MM.1S (cell line): ENCODE measurements around the gene OR8J1.

ENCODE experiments used
- DNase-seq: peaks from one replicate; pipeline ENCODE4 v3.0.0-alpha.2; 2015
- H2AFZ ChIP-seq: fragments of 300-600 bp; sonication (generic); 2 replicates; pipeline ENCODE4 v1.6.0; 2016; ENCODE audit warnings: antibody characterized with exemption, low read length
- H3F3A ChIP-seq: fragments of 300-600 bp; sonication (generic); 2 replicates; pipeline ENCODE4 v1.6.1; 2016; ENCODE audit warnings: mild to moderate bottlenecking, antibody characterized with exemption, low read length, moderate library complexity, mixed read lengths; ENCODE audit not compliant: insufficient read depth
- H3K27ac ChIP-seq: fragments of 300-600 bp; sonication (generic); 2 replicates; pipeline ENCODE4 v1.5.1; 2016; ENCODE audit warnings: mild to moderate bottlenecking, low read length
- H3K27me3 ChIP-seq: fragments of 300-600 bp; sonication (generic); replicated peaks from 2 replicates; pipeline ENCODE4 v1.6.0; 2016; ENCODE audit warnings: low read length; ENCODE audit not compliant: insufficient read depth
- H3K36me3 ChIP-seq: fragments of 300-600 bp; sonication (generic); replicated peaks from 2 replicates; pipeline ENCODE4 v1.6.1; 2016; ENCODE audit warnings: mild to moderate bottlenecking, low read length, mixed read lengths; ENCODE audit not compliant: insufficient read depth
- H3K4me1 ChIP-seq: fragments of 300-600 bp; sonication (generic); 2 replicates; pipeline ENCODE4 v1.6.1; 2016; ENCODE audit warnings: low read length, mixed read lengths
- H3K4me2 ChIP-seq: fragments of 300-600 bp; sonication (generic); 2 replicates; pipeline ENCODE4 v1.6.0; 2016; ENCODE audit warnings: low read depth, low read length
- H3K4me3 ChIP-seq: fragments of 300-600 bp; sonication (generic); 2 replicates; pipeline ENCODE4 v1.5.1; 2016; ENCODE audit warnings: low read length, mixed read lengths
- H3K79me2 ChIP-seq: fragments of 300-600 bp; sonication (generic); 2 replicates; pipeline ENCODE4 v1.6.1; 2016; ENCODE audit warnings: mixed run types, low read length, mixed read lengths
- H3K9ac ChIP-seq: fragments of 300-600 bp; sonication (generic); 2 replicates; pipeline ENCODE4 v1.6.1; 2016; ENCODE audit warnings: low read length, mixed read lengths
- H3K9me2 ChIP-seq: fragments of 300-600 bp; sonication (generic); replicated peaks from 2 replicates; pipeline ENCODE4 v1.6.1; 2016; ENCODE audit warnings: mild to moderate bottlenecking, low read length, mixed read lengths; ENCODE audit not compliant: insufficient read depth
- H3K9me3 ChIP-seq: fragments of 300-600 bp; sonication (generic); replicated peaks from 2 replicates; pipeline ENCODE4 v1.6.1; 2016; ENCODE audit warnings: mild to moderate bottlenecking, low read length, mixed read lengths; ENCODE audit not compliant: insufficient read depth
- H4K20me1 ChIP-seq: fragments of 300-600 bp; sonication (generic); 2 replicates; pipeline ENCODE4 v1.6.1; 2016; ENCODE audit warnings: mild to moderate bottlenecking, low read length, moderate library complexity, mixed read lengths; ENCODE audit not compliant: insufficient read depth
- EZH2 ChIP-seq: fragments of 300-600 bp; sonication (generic); optimal IDR thresholded peaks from 2 replicates; pipeline ENCODE3; 2017; ENCODE audit warnings: low read depth, mild to moderate bottlenecking, antibody characterized with exemption, low read length, mixed read lengths
- EZH2phosphoT487 ChIP-seq: fragments of 300-600 bp; sonication (generic); IDR thresholded peaks from 2 replicates; pipeline ENCODE4 v1.6.1; 2018; ENCODE audit warnings: antibody characterized with exemption, low read length
- TF ChIP-seq, protein P1 (sequence below): fragments of 300-600 bp; sonication (generic); IDR thresholded peaks from 2 replicates; pipeline ENCODE4 v1.5.1; 2016; ENCODE audit warnings: antibody characterized with exemption, low read length, mixed read lengths

The OR8J1 gene

DNA sequence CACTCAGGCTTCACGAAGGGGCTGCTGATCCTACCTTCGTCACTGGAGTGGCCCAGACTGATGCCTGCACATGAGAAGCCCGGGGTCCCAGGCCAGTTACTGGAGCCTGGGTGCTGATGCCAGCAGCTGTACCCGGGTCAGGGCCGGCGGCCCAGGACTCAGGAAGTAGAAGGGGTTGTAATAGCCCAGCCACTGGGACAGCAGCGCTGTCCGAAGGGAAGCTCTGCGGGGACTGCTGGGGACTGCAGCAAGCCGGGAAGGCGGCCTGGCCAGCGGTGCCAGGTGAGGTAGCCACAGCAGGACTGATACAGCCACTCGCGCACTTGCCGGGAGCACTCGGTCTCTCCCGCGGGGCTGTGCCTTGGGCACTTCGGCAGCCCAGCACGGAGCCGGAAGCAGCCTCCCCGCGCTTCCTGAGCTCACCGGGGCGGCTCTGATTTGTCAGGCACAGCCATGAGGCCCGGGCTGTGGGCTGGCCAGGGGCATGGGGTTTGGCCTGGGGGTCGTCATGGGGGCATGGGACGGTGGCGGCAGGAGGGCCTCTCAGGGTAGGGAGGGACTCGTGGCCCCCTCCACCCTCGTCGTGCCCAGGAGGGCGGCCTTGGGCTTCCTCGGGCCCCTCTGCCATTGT, 22.1 kb upstream of the OR8J1 start:
- no peak for TF ChIP-seq EZH2phosphoT487
- TF ChIP-seq EZH2 = no peak
- TF ChIP-seq, protein P1, sequence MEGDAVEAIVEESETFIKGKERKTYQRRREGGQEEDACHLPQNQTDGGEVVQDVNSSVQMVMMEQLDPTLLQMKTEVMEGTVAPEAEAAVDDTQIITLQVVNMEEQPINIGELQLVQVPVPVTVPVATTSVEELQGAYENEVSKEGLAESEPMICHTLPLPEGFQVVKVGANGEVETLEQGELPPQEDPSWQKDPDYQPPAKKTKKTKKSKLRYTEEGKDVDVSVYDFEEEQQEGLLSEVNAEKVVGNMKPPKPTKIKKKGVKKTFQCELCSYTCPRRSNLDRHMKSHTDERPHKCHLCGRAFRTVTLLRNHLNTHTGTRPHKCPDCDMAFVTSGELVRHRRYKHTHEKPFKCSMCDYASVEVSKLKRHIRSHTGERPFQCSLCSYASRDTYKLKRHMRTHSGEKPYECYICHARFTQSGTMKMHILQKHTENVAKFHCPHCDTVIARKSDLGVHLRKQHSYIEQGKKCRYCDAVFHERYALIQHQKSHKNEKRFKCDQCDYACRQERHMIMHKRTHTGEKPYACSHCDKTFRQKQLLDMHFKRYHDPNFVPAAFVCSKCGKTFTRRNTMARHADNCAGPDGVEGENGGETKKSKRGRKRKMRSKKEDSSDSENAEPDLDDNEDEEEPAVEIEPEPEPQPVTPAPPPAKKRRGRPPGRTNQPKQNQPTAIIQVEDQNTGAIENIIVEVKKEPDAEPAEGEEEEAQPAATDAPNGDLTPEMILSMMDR = no peak
- no peak for DNase-seq
- Histone ChIP-seq H3K4me3 (no peak overlapping the region), H3K9me3 (no peaks in the 10 kb centered on the region), H3K9me2 (no peaks in the 10 kb centered on the region), H3F3A (no peaks in the 10 kb centered on the region), H3K36me3 (no peaks in the 10 kb centered on the region), H3K79me2 (no peaks in the 10 kb centered on the region), H3K27me3 (no peaks in the 10 kb centered on the region), H3K27ac (no peak overlapping the region), H3K4me2 (no peak overlapping the region), H4K20me1 (no peaks in the 10 kb centered on the region), H3K9ac (no peak overlapping the region), H2AFZ (no peak overlapping the region), H3K4me1 (no peaks in the 10 kb centered on the region)

DNA sequence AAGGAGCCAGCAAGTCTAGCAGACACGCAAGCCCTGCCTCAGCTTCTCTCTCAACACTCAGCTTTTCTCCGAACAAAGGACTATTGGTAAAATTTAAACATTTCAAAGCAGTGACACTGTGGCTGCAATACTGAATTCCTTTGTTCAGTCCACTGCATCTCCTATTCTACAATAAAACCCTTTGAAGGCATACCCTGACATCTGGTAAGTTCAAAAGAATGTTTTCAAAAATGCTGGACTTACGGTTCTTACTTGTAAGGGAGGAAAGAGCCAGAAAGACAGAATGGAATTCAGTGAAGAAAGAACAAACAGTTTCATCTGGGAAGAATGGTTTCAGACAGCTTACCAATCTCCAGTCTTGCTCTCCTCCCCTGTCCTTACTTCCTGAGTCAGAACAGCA, 20.9 kb upstream of the OR8J1 start:
- H3K9me2 ChIP-seq = no peaks in the 10 kb centered on the region
- H3K4me1 ChIP-seq = no peaks in the 10 kb centered on the region
- H3K4me3 ChIP-seq = no peak overlapping the region
- no peak overlapping the region for H3K4me2 ChIP-seq
- TF ChIP-seq EZH2phosphoT487 (no peak), EZH2 (no peak)
- TF ChIP-seq, protein P1 = no peak
- no peak overlapping the region for H3K27ac ChIP-seq
- no peaks in the 10 kb centered on the region for H3F3A ChIP-seq
- no peak overlapping the region for H2AFZ ChIP-seq
- DNase-seq = no peak
- no peaks in the 10 kb centered on the region for H3K79me2 ChIP-seq
- no peak overlapping the region for H3K9ac ChIP-seq
- H3K9me3 ChIP-seq = no peaks in the 10 kb centered on the region
- no peaks in the 10 kb centered on the region for H3K36me3 ChIP-seq
- no peaks in the 10 kb centered on the region for H4K20me1 ChIP-seq
- no peaks in the 10 kb centered on the region for H3K27me3 ChIP-seq

DNA sequence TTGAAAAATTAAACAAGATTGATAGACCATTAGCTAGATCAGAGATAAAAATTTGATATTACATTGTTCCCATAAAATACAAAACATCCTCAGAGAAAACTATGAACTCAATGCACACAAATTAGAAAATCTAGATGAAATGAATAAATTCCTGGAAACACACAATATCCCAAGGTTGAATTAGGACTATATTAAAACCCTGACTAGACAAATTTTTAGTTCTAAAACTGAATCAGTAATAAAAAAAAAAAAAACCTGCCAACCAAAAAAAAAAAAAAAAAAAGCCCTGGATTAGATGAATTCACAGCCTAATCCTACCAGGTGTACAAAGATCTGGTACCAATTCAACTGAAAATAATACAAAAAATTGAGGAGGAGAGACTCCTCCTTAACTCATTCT, 13.8 kb upstream of the OR8J1 start:
- Histone ChIP-seq H3K4me1 (no peaks in the 10 kb centered on the region), H3K9me2 (no peaks in the 10 kb centered on the region), H3K4me2 (no peak overlapping the region), H3K4me3 (no peak overlapping the region), H3K27me3 (no peaks in the 10 kb centered on the region), H3K36me3 (no peaks in the 10 kb centered on the region), H2AFZ (no peak overlapping the region), H3K79me2 (no peaks in the 10 kb centered on the region), H3K9me3 (no peaks in the 10 kb centered on the region), H3K27ac (no peak overlapping the region), H3K9ac (no peak overlapping the region), H4K20me1 (no peaks in the 10 kb centered on the region), H3F3A (no peaks in the 10 kb centered on the region)
- TF ChIP-seq EZH2 (no peak), EZH2phosphoT487 (no peak)
- TF ChIP-seq, protein P1 = no peak
- DNase-seq = no peak
